GM21447 (cell line): ENCODE results near the gene RHBDL1.

Experiments used
- ATAC-seq: cut with Tn5 transposase; IDR thresholded peaks from one replicate; pipeline ENCODE4 v1.9.1; 2021; ENCODE audit not compliant: unreplicated experiment

The RHBDL1 gene

DNA sequence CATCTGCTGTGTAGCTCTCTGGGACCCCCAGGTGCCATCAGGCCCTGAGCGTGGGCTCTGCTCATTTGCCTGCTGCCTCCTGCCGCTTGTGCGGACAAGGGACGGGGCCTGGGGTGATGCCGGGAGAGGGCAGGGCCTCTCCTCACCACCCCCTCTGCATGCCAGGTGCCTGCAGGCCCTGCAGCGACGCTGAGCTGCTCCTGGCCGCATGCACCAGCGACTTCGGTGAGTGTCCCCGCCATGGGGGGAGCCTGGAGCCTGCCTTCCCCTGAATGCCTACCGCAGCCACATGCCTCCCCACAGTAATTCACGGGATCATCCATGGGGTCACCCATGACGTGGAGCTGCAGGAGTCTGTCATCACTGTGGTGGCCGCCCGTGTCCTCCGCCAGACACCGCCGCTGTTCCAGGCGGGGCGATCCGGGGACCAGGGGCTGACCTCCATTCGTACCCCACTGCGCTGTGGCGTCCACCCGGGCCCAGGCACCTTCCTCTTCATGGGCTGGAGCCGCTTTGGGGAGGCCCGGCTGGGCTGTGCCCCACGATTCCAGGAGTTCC, 41.4 kb downstream of the RHBDL1 start:
- ATAC-seq = no peak

DNA sequence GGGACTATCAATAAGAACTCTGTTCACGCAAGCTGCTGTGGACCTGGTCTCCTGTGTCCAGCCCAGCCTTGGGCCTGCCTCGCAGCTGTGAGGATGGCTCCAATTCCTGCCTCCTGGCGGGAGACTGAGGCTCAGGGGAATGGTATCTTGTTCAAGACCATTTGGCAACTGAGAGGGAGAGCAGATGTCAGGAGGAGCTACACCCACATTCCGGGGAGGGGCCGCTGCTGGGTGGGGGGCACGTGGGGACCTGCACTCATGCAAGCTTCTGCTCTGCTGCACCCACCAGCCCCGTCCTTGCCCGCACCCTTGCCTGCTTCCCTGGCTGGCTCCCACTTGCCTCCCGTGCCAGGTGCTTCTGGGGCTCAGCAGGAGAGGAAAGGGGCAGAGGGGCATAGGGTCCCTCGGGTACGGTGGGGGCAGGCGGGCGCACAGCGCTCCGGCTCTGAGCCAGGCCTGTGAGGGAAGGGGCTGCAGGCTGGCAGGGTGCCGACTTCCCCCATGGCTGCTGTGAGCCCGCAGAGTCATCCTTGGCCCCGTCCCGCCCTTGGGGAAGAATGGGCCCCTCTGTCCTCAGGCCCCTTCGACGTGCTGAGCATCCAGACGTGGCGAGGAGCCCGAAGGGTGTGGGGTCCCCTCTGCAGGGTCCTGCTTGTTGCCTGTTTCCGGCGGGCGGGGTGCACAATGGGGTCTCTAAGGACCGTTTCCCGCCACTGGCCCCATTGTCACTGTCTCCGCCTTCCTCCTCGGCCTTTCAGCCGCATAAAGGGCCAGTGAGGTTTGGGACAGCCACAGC, 42.2 kb downstream of the RHBDL1 start:
- ATAC-seq = no peak

DNA sequence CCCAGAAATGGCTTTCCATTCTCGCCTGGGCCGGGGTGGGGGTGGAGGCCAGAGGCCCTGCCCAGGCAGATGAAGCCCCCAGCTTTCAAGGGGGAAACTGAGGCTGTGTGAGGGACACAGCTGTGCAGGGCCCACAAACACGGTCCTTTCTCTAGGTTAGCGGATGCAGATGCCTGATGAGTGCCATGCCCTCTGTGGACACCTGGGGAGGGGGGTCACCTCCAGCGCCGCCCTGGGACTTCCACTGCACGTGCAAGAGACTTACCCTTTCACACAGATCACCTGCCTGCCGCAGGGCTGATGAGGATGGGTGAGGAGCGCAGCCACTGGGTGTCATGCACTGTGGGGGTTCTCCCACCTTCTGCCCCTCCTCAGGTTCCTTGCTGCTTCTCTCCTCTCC, 42.9 kb downstream of the RHBDL1 start:
- no peak for ATAC-seq

DNA sequence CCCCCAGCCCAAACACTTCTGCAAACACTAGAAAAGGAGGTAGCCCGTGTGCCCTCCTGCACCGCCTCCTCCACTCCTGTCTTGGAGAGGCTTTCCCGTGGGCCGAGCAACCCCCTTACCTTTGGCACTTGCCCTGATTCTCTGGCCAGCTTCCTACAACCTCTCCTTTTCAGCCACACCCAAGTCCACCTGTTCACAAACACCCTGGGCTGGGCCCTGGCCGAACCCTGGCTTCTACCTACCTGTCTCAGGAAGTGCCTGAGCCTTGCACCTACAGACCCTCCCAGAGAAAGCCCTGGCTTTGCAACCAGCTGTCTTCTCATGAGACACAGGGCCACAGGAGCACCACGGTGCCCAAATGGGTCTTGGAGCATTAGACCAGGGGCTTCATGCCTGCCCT, 43.5 kb downstream of the RHBDL1 start:
- no peak for ATAC-seq

DNA sequence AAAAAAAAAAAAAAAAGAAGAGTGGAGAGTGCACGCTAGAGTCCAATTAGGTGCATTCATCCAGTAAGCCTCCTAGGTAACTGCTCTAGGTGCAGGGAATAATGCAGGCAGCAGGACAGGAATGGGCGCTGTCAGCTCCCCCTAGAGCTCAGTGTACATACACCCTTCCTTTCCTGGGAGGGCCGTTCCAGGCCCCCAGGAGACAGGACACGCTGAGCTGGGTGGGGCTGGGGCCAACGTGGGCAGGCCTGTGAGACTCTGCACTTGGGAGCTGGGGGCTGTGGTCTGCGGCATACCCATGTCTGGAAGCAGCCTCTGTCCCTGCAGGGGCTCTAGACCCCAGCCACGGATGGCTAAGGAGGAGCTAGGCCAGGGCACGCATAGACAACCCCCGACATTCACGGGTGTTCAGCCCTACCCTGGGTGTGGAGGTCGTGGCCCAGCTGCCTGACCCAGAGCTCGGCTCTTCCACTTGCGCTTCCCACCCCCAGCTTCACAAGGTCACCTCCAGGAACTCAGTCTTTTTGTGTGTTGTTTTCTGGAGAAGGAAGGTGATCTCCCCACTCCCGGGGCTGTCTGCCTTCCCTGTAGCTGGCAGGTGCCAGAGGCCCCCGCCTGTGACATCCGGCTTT, 44.5 kb downstream of the RHBDL1 start:
- no peak for ATAC-seq

DNA sequence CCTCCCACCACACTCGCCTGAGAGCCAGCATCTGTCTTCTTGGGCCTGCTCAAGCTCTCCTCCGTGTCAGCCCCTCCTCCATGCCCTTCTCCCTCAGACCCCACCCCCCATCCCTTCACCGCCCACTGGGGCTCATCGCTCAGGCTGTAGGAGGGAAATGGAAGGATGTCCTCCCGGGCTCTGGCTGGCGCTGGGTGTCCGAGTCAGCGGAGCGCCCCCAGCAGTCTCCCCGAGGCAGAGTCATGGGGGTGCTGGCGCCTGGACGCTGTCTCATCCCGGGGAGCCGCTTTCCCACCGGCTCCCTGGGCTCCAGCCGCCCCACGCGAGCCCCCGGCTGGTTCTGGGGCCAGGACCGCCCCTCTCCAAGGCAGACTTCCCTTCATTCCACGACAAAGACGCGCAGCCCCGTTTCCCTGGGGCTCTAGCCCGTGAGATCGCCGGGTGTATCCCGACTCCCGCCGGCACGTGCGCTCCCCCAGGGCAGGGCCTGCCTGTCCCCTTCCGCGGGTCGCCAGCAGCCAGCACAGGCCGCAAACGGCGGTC, 45.0 kb downstream of the RHBDL1 start:
- ATAC-seq = peak; percentile 29

DNA sequence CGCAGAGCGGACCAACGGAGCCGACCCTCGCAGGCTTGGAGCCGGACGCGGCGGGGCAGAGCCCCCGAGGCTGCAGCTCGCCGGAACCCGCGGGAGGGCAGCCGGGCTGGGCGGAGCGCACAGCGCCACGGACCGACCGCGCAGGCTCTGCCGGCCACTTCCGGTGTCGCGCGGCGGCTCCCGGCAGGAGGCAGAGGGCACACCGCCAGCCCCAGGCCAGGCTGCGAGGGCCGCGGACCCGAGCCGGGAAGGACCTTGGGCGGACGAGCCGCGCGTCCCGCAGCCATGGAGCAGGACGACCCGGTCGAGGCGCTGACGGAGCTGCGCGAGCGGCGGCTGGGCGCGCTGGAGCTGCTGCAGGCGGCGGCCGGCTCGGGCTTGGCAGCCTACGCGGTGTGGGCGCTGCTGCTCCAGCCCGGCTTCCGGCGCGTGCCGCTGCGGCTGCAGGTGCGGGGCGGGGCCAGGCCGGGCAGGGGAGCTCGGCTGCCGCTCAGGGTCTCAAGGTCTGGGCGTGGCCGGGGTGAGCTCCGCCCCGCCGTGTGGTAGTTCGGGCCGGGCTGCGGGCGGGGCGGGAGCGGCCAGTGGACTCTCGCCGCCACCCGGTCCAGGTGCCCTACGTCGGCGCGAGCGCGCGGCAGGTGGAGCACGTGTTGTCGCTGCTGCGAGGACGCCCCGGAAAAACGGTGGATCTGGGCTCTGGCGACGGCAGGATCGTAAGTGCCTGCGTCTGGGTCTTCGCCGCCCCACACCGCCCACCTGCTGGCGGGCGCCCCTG, 45.7 kb downstream of the RHBDL1 start, which contains the start of gene ANTKMT:
ANTKMT (plus strand) TSS at position 157 of the 775 bp plus-strand sequence; CDS start at position 286, 129 bp downstream.
- peak; percentile 56 for ATAC-seq

DNA sequence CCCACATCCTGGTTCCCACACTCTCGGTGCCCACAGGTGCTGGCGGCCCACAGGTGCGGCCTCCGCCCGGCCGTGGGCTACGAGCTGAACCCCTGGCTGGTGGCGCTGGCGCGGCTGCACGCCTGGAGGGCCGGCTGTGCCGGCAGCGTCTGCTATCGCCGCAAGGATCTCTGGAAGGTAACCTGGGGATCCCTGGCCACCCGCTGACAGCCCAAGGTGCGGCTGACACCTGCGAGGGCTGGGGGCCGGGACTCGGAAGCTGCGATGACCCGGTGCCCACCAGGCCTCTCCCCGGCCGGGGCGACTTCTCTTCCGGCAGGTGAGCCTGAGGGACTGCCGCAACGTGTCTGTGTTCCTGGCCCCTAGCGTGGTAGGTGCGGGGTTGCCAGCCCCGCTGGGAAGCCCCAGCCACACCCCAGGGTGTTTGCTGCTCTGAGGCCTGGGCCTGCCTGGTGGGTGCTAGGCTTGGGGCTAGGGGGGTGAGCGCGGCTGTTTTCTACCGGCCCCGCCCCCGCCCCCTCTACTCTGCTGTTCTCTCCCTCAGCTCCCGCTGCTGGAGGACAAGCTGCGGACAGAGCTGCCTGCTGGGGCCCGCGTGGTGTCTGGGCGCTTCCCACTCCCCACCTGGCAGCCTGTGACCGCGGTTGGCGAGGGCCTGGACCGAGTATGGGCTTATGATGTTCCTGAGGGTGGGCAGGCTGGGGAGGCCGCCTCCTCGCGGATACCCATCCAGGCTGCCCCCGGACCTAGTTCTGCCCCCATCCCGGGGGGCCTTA, 46.5 kb downstream of the RHBDL1 start:
- no peak for ATAC-seq

DNA sequence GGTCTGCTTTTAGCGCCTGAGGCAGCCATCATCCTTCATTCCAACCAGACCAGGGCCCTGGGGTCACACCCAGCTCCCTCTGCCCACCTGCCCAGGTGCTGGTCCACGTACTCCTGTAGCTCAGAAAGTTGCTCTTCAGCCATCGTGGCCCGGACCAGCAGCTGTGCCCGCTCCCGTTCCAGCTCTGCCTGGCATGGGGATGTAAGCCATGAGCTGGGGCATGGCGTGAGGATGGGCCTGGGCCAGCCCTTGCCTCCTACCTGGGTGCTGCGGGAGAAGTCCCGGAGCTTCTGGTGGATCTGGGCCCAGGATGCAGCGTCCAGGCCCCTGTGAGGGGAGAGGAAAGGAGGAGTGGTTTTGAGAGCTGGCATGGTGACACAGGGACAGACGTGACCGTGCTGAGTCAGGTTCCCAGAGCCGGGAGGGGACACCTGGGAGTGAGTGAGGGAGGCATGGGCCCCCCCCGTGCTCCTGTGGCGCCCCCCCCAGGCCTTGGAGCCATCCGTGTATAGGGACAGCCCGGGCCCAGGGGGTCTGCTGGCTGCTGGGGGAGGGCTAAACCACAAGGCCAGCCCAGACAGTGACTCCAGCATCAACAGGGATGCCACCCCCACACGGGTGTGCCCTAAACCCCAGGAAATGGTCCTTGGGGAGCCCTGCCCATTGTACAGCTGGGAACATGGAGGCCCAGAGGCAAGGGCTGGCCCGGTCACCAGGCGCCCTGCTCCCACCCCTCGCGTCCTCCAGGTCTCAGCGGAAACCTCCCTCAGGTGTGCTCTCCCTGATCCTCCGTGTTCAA, 47.6 kb downstream of the RHBDL1 start:
- no peak for ATAC-seq

DNA sequence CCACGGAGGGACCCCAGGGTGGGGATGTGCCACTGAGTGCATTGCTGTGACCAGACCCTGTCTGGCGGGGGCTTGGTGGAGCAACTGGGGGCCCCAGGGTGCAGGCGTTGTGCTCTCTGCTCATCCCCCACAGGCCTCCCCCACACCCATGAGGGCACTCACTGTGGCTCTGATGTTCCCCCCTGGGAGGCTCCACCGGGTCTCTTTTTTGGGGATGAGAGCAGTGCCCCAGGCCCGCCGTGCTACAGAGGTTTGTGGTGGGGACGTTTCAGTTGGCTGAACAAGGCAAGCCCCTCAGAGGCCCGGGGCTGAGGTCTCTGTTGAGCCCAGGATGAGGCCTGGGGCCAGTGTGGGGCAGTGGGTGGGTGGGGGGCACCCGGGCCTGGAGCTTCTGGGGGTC, 48.2 kb downstream of the RHBDL1 start:
- no peak for ATAC-seq

DNA sequence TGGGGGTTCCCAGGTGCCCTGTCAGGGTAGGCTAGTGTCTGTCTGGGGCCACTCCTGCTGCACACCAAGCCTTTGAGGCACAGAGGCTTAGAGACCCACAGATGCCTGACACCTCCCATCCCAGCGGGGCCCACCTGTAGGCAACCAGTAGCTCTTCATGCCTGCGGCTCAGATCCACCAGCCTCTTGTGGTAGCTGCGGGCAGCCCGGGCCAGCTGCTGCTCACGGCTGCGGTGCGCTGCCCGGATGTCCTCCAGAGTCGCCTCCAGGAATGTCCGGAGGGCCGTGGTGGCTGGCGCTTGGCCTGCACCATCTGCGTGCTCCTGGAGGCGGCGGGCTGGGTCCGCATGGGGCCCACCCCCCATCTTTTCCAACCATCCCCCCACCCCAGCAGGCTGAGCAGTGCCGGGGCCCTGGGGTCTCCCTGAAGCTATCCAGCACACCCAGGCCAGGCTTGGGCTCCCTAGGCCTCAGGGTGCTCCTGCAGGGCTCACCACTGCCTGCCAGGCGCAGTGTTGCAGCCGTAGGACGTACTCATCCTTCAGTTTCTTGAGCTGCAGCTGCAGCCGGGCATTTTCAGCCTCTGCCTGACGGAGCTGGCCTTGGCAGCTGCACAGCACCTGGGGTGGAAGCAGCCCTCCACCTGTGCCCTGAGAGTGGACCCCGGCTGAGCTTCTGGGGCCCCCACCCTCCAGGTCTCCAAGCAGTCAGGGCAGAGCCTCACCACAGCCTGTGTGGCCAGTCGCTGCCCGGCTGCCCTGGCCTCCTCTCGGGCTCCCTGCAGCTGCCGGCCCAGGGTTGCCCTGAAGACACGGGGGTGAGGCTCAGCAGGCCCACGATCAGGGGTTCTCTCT, 48.9 kb downstream of the RHBDL1 start:
- no peak for ATAC-seq

DNA sequence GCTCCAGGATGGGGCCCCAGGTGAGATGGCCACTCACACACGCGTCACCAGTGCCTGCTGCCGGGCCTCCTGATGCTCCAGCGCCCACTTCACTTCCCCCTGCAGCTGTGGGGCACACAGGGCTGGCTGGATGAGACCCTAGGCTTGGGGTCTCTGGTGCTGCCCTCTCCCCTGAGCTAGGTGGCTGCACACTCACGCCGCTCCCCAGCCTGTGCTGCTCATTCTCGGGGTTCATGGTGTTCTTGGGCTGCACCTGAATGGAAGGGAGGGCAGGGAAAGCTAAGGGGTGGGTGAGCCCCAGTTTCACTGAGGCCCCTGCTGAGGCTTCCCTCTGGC, 49.5 kb downstream of the RHBDL1 start:
- no peak for ATAC-seq

DNA sequence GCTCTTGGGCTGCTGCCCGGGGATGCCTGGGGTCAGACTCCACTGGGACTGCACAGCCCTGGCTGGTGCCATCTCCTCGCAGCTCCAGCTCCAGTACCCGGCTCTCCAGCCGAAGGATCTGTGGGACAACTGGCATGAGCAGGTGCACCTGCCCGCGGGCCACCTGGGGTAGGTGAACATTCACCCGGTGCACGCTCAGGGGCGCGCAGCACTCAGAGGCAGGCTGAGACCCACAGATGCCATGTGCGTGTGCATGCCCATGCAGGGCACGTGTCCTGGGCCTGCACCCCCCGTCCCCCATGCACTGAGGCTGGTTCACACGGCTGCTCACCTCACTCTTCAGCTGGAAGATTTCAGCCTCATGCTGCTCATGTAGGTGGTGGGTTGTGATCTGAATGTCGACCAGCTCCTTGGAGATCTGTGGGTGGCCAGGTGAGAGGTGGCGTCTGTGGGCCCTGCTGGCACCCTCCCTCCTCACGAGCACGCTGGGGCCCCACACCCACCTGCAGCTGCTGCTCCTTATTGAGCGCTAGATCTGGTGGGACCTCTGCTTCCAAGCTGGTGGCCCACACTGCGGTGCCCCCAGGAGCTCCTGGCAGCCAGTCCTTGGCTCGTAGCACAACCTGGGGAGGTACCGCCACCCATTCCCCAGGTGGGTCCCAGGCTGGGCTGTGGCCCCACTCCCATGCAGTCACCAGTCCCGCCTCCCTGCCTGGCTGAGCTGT, 50.2 kb downstream of the RHBDL1 start:
- ATAC-seq = no peak

DNA sequence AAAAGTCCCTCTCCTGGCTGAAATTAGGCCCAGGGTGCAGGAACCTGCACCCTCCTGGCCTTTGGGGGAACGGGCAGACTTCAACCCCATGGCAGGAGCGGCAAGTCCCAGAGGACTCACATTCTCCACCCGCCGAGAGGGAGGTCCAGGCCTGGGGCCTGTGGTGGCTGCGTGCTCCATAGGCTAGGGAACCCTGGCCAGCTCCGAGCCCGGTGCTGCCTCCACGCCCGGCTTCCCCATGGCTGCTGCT, 50.6 kb downstream of the RHBDL1 start:
- ATAC-seq = no peak

DNA sequence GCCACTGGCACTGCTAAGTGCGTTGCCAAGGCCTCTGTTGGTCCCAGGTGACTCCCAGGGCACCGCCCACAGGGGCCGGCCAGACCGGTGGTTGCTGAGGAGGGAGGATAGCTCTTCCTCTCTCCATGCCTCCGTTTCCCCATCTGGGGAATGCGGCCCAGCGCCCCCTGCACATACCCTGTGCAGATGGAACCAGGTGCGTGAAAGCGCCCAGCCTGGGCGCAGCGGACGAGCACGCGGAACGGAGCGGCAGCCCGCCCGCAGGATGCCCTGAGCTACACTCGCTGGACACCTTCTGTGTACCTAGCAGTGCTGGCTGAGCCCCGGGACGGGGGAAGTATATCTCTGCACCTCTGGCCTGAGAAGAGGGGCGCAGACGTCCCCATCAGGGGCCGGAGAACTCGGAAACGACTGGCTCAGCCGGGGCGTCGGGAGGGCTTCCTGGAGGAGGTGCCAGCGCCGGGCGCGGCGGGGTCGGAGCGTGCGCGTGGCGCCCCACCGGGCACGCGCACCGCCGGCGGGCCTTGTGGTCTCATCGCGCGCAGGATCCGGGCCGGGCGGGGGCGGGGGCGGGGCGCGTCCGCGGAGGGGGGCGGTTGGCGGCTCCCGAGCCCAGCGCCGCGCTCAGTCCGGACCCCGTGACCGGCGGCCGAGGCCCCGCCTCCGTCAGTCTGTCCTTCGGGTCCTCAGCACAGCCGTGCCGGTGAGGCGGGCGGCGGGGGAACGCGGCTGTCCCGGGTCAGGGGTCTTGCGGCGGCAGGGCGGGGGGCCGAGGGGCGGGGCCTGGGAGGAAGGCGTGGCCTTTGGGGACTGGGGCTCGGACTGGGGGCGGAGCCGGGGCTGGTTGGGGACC, 51.2 kb downstream of the RHBDL1 start, which contains the start of the genes CCDC78 and HAGHL:
CCDC78 (minus strand) TSS at position 6 of the 853 bp plus-strand sequence. CDS start 76 bp downstream, outside the sequence.
HAGHL (plus strand) TSS at position 669 of the 853 bp plus-strand sequence. CDS start 404 bp downstream, outside the sequence.
- ATAC-seq = no peak

DNA sequence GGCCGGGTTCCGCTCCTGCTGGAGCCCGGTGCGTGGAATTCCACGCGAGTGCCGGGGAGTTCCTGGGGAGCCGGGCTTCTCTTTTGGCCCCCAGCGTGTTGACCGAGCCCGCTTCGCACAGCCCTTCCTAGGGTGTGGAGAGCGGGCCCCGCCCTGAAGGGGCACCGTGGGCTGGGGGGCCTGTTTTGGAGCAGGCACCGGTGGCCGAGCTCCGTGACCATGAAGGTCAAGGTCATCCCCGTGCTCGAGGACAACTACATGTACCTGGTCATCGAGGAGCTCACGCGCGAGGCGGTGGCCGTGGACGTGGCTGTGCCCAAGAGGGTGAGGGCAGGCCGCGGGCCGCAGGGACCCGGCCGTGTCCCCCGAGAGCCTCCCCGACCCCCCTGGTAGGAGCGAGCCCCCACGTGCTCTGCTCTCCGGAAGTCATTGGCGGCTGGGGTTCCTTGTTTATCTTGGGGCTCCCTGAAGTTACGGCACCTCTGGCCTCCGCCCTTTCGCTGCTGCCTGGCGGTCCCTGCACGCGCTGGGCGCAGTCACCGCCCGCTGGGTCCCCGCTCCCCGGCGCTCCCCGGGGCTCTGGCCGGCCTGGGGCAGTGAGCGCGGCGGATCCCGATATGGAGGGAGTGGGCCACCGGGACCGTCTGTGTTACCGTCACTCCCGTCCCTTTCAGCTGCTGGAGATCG, 52.0 kb downstream of the RHBDL1 start:
- ATAC-seq = no peak
